Heart left ventricle (tissue), 16 donors: ENCODE results near the gene WDR90. TPM values are rescaled to one million over a fixed set of nuclear protein-coding genes. Genes with fewer than 3 reads are reported as not detected.

Source experiments
- ATAC-seq, 4 donors: fragments of 200-7000 bp; cut with Tn5 transposase; one replicate each; pipeline ENCODE4 v1.9.1; 2020 to 2022; ENCODE audit warnings: moderate library complexity in 4 of 4, mild to moderate bottlenecking in 3 of 4, moderate number of reproducible peaks in 1 of 4
- DNase-seq, 5 donors: peaks; one replicate each; pipeline ENCODE4 v3.0.0-alpha.2; 2020
- H3K27ac ChIP-seq, 12 donors: fragments of 200-600 bp; sonication (generic) in 4 of 12; one replicate each; pipeline versions ENCODE4 v1.5.0 to v1.8.0; 2016 to 2022; ENCODE audit warnings: mild to moderate bottlenecking in 2 of 12
- H3K27me3 ChIP-seq, 9 donors: fragments of 200-600 bp; sonication (generic) in 2 of 9; one replicate each; pipeline versions ENCODE4 v1.5.1 to v1.8.0; 2016 to 2022; ENCODE audit warnings: mild to moderate bottlenecking in 3 of 9
- H3K36me3 ChIP-seq, 9 donors: fragments of 200-600 bp; sonication (generic) in 2 of 9; one replicate each; pipeline versions ENCODE4 v1.5.0 to v1.8.0; 2018 to 2022; ENCODE audit warnings: mild to moderate bottlenecking in 2 of 9
- H3K4me1 ChIP-seq, 12 donors: fragments of 200-600 bp; sonication (generic) in 4 of 12; one replicate each; pipeline versions ENCODE4 v1.5.0 to v1.8.0; 2016 to 2022; ENCODE audit warnings: mild to moderate bottlenecking in 3 of 12
- H3K4me3 ChIP-seq, 12 donors: fragments of 200-600 bp; sonication (generic) in 4 of 12; one replicate each; pipeline versions ENCODE4 v1.5.0 to v1.8.0; 2017 to 2022; ENCODE audit warnings: mild to moderate bottlenecking in 9 of 12, moderate library complexity in 4 of 12
- H3K9me3 ChIP-seq, 12 donors: fragments of 200-600 bp; sonication (generic) in 4 of 12; one replicate each; pipeline versions ENCODE4 v1.5.0 to v1.8.0; 2016 to 2022; ENCODE audit warnings: mild to moderate bottlenecking in 1 of 12
- POLR2A ChIP-seq, 2 donors: fragments of 450-650 bp; IDR thresholded peaks; one replicate each; pipeline ENCODE4 v1.6.1; 2017; ENCODE audit warnings: antibody characterized with exemption in 2 of 2, mild to moderate bottlenecking in 2 of 2, moderate library complexity in 2 of 2
- WGBS, 4 donors: extraction: QIAGEN DNeasy Blood & Tissue Kit in 2 of 4; methylation state at CpG; one replicate each; pipeline versions ENCODE4 v1.1.5 to v1.1.7; 2013 to 2018; 5-methylcytosine and 5-hydroxymethylcytosine counted together
- intact Hi-C, 10 donors: fragments of 100-400 bp; cut with DNase I; formaldehyde crosslinking; loops; one replicate each; pipeline versions ENCODE4 v1.11.1 to v1.14.2; 2022
- polyA plus RNA-seq, 2 donors: library from polyadenylated mRNA; stranded (reverse); fragments of 200-250 nt; gene quantifications; one replicate each; pipeline ENCODE4 v1.2.3, GENCODE V29; 2013
- total RNA-seq, 9 donors: library from RNA; depleted of rRNA in 2 of 9; stranded (reverse); fragments of >200 nt in 2 of 9; fragmentation: NEBNext Ultra II Directional in 3 of 9; extraction: Animal tissue kit (Norgen Biotek cat#: 25700) in 3 of 9; gene quantifications; one replicate each; pipeline versions ENCODE4 v1.1.0 to v1.2.4, GENCODE V29; 2016 to 2023
- TF ChIP-seq, protein P1 (sequence below), 12 donors: fragments of 200-600 bp; sonication (generic) in 4 of 12; IDR thresholded peaks; one replicate each; pipeline versions ENCODE4 v1.5.0 to v1.8.0; 2018 to 2022; ENCODE audit warnings: antibody characterized with exemption in 12 of 12, mild to moderate bottlenecking in 5 of 12
- donor health status: ischemic (EF 13 %, LVEDD 7.1; RV severe dilation, severe dysfunction).
- donor health status: healthy with polysubstance abuse.
- donor health status: DM: no; HTN: yes; CAD: no.
- donor health status: DM: no; HTN: no; CAD: no.
- donor health status: ischemic (EF 25% LVEDD 6.9; RV normal size, moderate dysfunction).
- donor health status: ischemic (EF 25% LVEDD 5.7; RV mildly dilated, moderate dysfunction).
- donor health status: healthy.
- donor health status: DM: yes; HTN: yes; CAD: no.
- donor health status: ischemic (EF 35%, LVEDD 5.7; RV mildly dilated, moderate dysfunction).
- donor health status: nonischemic (EF 11% LVEDD 7.7; RV severe dilation, severe dysfunction).
- donor health status: DM: yes; HTN: yes; CAD: no.
- donor health status: PGD.
- donor health status: ischemic (EF 29% LVEDD 5.4; RV normal size, mild dysfunction).
- donor health status: nonischemic (EF 23%, LVEDD 6.1; RV moderate dilation, normal function).

The WDR90 gene
- total and polyA plus RNA-seq, 11 donors: 3.7 to 17.4 (median 8.6) TPM

GRCh38 chr16:638836-639235 lies 10.3 kb upstream of the WDR90 start:
- no peak for ATAC-seq
- WGBS, 4 donors: 84 to 91% (median 85%) methylated on average over 6 to 9 of the region's 9 CpGs
- Histone ChIP-seq H3K27me3 (no peaks in the 10 kb centered on the region), H3K9me3 (no peaks in the 10 kb centered on the region), H3K4me3 (no peak overlapping the region), H3K4me1 (peaks cover 3 to 50% (median 29%) of the 10 kb centered on the region in 12 donors), H3K27ac (peak overlapping the region in 8 of 12 donors; percentile 34 to 100 (median 90)), H3K36me3 (peaks cover 0 to 5% (median 0%) of the 10 kb centered on the region in 9 donors)
- TF ChIP-seq, protein P1, sequence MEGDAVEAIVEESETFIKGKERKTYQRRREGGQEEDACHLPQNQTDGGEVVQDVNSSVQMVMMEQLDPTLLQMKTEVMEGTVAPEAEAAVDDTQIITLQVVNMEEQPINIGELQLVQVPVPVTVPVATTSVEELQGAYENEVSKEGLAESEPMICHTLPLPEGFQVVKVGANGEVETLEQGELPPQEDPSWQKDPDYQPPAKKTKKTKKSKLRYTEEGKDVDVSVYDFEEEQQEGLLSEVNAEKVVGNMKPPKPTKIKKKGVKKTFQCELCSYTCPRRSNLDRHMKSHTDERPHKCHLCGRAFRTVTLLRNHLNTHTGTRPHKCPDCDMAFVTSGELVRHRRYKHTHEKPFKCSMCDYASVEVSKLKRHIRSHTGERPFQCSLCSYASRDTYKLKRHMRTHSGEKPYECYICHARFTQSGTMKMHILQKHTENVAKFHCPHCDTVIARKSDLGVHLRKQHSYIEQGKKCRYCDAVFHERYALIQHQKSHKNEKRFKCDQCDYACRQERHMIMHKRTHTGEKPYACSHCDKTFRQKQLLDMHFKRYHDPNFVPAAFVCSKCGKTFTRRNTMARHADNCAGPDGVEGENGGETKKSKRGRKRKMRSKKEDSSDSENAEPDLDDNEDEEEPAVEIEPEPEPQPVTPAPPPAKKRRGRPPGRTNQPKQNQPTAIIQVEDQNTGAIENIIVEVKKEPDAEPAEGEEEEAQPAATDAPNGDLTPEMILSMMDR (IDR thresholded peaks at IDR 0.05): no peak
- TF ChIP-seq POLR2A (IDR thresholded peaks at IDR 0.05): no peak
- no peak for DNase-seq
- intact Hi-C loops: no loop called here

DNA sequence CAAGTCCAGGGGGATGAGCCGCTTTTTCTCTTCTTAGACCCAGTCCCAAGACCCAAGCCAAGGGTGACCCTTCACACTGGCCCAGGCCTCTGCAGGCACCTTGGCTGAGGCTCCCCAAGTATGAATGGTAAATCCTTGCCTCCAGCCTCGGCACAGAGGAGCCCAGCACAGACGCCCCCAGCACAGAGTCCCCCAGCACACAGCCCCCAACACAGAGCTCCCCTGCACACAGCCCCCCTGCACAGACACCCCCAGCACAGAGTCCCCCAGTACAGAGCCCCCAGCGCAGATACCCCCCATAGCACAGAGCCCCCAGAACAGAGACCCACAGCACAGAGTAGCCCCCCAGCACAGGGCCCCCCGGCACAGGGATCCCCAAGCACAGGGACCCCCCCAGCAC lies 8.6 kb upstream of the WDR90 start:
- DNase-seq (no peak), ATAC-seq (no peak)
- no peaks in the 10 kb centered on the region for H3K27me3 ChIP-seq
- no peaks in the 10 kb centered on the region for H3K9me3 ChIP-seq
- TF ChIP-seq POLR2A (IDR thresholded peaks at IDR 0.05): no peak
- TF ChIP-seq, protein P1 (IDR thresholded peaks at IDR 0.05): no peak
- peak overlapping the region in 6 of 12 donors; percentile 62 to 89 (median 76) for H3K4me3 ChIP-seq
- H3K4me1 ChIP-seq: peaks cover 0 to 57% (median 24%) of the 10 kb centered on the region in 12 donors
- 67 to 89% (median 84%) methylated on average over 3 to 5 of the region's 5 CpGs for WGBS, 4 donors
- H3K27ac ChIP-seq: peak overlapping the region in 4 of 12 donors; percentile 17 to 92 (median 70)
- H3K36me3 ChIP-seq: peaks cover 0 to 3% (median 0%) of the 10 kb centered on the region in 9 donors
- intact Hi-C loops: loop anchor here in 2 of 10 donors (10.0 kb wide), 1 partner anchor 56 kb away; no protein-coding TSS in a partner anchor

DNA sequence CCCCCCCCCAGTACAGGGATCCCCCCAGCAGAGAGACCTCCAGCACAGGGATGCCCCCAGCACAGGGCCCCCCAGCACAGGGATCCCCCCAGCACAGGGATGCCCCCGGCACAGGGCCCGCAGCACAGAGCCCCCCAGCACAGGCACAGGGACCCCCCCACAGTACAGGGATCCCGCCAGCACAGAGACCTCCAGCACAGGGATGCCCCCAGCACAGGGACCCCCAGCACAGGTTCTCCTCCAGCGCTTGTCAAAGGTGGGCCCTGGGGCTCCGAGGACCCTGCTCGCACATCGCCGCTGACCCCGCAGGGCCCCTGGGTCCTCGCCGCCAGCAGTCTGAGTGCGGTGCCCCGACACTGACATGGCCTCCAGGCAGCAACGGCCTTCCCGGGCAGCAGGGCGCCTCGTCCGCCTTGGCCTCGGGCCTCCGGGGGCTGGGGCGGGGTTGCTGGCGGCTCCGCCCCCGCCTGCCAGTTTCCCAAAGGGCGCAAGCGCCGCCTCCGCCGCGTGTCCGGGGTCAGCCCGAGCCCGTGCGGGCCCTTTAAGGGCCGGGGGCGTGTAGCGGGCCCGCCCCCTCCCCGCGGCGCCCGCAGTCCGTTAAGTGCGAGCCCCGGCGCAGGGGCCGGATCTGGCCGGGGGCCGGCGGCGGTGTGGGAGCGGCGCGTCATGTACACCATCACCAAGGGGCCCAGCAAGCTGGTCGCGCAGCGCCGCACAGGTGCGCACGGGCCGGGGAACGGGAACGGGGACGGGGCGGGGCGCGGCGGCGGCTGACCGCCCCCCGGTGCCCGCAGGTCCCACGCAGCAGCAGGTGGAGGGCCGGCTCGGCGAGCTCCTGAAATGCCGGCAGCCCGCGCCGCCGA lies 7.6 kb upstream of the WDR90 start, which contains the start of gene MCRIP2:
MCRIP2 (plus strand) TSS at position 503 of the 863 bp plus-strand sequence; CDS start at position 667, 164 bp downstream.
- Histone ChIP-seq H3K27me3 (no peaks in the 10 kb centered on the region), H3K36me3 (peaks cover 0 to 3% (median 0%) of the 10 kb centered on the region in 9 donors), H3K9me3 (no peaks in the 10 kb centered on the region), H3K27ac (peak within 1 kb of the TSS; percentile 84 to 99 (median 94)), H3K4me1 (peaks cover 0 to 63% (median 27%) of the 10 kb centered on the region in 12 donors), H3K4me3 (peak within 1 kb of the TSS; percentile 59 to 94 (median 77))
- peak; percentile 89 to 96 (median 93) for DNase-seq
- ATAC-seq: peak; percentile 29 to 71 (median 68)
- intact Hi-C loops: loop anchor here in 3 of 10 donors (2.0 to 10.0 kb wide), 2 partner anchors 53 to 57 kb away; no protein-coding TSS in a partner anchor
- TF ChIP-seq, protein P1 (IDR thresholded peaks at IDR 0.05): no peak
- peak; percentile 65 to 90 for TF ChIP-seq POLR2A (IDR thresholded peaks at IDR 0.05)
- 1 to 40% (median 2%) methylated on average over 1 to 81 of the region's 81 CpGs for WGBS, 4 donors
